ENCODE results near the gene SEPHS1. TPM values are rescaled to one million over a fixed set of nuclear protein-coding genes. Genes with fewer than 3 reads are reported as not detected.

The SEPHS1 gene
- polyA plus RNA-seq, 1 of the 3 experiments (the other 2 are of a cell fraction) = 64.8 TPM

- Histone ChIP-seq H4K20me1 (ENCODE audit: insufficient read depth) (no peaks in the 10 kb centered on the region), H3K36me3 (replicated peaks in 1 of 2; ENCODE audit: control insufficient read depth in 1 of 2, insufficient read depth in 2 of 2, low read length in 1 of 2) (peaks cover 48 to 59% of the 10 kb centered on the region in 2 experiments), H3K4me3 (ENCODE audit: low read depth in 2 of 2, low read length in 1 of 2) (no peak overlapping the region), H3K79me2 (ENCODE audit: insufficient read depth) (no peaks in the 10 kb centered on the region), H3K4me2 (no peak overlapping the region), H3K27ac (ENCODE audit: low read depth in 2 of 2, low read length in 1 of 2) (no peak overlapping the region), H3K9ac (no peak overlapping the region), H3K4me1 (ENCODE audit: control insufficient read depth in 1 of 2, insufficient read depth in 2 of 2, low read depth in 1 of 2, low read length in 1 of 2) (no peaks in the 10 kb centered on the region), H3F3A (replicated peaks; ENCODE audit: insufficient read depth) (no peaks in the 10 kb centered on the region), H3K9me2 (no peaks in the 10 kb centered on the region), H3K27me3 (ENCODE audit: insufficient read depth) (no peaks in the 10 kb centered on the region), H2AFZ (ENCODE audit: low read depth) (no peak overlapping the region), H3K9me3 (no peaks in the 10 kb centered on the region)
- no peak for DNase-seq
- TF ChIP-seq RXRA (IDR thresholded peaks at IDR 0.05; ENCODE audit: borderline replicate concordance, low read depth) (no peak), NRF1 (IDR thresholded peaks at IDR 0.05; ENCODE audit: low read depth, low read length) (no peak), FOXM1 (IDR thresholded peaks at IDR 0.05; ENCODE audit: low read depth) (no peak), RCOR1 (IDR thresholded peaks at IDR 0.05; ENCODE audit: low read length) (no peak), SIN3A (IDR thresholded peaks at IDR 0.05; ENCODE audit: borderline replicate concordance, low read depth, low read length) (no peak), REST (IDR thresholded peaks at IDR 0.05; ENCODE audit: low read depth, low read length) (no peak), ZBTB33 (IDR thresholded peaks at IDR 0.05; ENCODE audit: borderline replicate concordance, low read depth) (no peak), RAD21 (IDR thresholded peaks at IDR 0.05; ENCODE audit: low read length) (no peak), EP300 (IDR thresholded peaks at IDR 0.05; ENCODE audit: borderline replicate concordance in 1 of 2, low read depth in 1 of 2, low read length in 1 of 2) (no peak), TAF1 (IDR thresholded peaks at IDR 0.05; ENCODE audit: borderline replicate concordance, low read depth, low read length) (no peak), MEF2A (IDR thresholded peaks at IDR 0.05; ENCODE audit: borderline replicate concordance, low read depth) (no peak), JUND (IDR thresholded peaks at IDR 0.05) (no peak), SMC3 (IDR thresholded peaks at IDR 0.05; ENCODE audit: low read depth, low read length) (no peak)
- 91% methylated on average over 3 of the region's 3 CpGs for WGBS (ENCODE audit: low lambda C conversion rate)
- ChIA-PET POLR2A (no interaction called here), CTCF (interaction anchor here (1.1 kb wide), 1 partner anchor 27 kb away, joined by 5 read pairs; no protein-coding TSS in a partner anchor)
These were observed 18.5 kb downstream of the SEPHS1 start for GRCh38 chr10:13329565-13329964.

All from SK-N-SH (cell line).